ENCODE measurements around the gene MROH8.

Gene MROH8

DNA sequence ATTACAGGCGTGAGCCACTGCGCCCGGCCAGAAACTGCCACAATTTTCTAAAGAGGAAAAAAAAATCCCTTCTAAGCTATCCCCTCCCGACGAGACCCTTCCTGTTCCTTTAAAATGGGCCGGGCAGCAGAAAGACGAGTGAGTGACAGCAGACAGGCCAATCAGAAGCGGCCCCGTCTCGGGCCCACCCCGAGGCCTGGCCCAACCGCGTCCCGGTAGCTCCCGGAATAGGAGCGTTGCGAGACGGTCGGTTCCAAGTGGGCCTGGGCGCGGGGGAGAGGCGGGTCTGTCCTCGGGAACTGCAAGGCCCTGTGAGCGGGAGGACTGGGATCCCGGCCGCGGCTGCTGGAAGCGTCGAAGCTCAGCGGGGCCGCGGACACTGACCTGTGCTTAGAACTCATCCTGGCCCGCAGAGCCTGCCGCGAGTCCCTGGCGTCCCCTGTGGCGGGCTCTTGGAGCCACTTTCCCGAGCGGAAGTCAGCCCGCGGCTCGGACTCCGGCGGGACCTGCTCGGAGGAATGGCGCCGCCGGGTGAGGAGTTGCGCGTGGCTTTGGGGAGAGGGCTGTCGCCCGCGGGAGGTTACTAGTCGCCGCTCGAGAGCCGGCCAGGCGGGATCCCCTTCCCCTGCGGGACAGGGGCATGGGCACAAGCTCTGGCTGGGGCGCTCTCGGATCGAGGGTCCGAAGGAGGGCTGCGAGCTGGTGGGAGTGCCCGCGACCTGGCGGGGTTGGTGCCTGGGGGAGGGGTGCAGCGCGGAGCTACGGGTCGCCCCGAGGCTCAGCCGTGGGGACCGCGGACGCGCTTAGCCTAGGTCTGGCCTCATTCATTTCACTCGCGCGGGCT, at the start of gene MROH8, which contains the start of gene RPN2:
Gene MROH8 (minus strand): TSS at position 710 of the 844 bp plus-strand sequence.
Gene RPN2 (plus strand): TSS at position 492 of the 844 bp plus-strand sequence. CDS start 27 bp downstream, at position 519.
- peak; percentile 90 to 95 for DNase-seq (ENCODE audit: extremely low read depth in 1 of 2, low read depth in 1 of 2)

DNA sequence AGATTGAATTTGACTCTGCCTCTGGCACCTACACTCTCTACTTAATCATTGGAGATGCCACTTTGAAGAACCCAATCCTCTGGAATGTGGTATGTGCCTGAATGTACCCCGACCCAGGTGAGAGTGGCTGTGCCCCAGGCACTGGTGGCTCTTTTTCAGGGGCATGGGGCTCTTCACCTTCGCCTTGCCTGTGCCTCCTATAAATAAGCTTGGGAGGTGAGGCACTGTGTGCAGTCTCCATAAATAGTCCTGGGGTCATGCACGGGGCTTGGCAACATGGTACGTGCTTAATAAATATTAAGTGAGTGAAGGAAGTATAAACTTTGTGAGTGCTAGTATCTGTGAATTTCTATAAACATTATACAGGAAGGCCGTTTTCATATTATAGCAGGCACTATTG, 49.3 kb upstream of the MROH8 start:
- DNase-seq (ENCODE audit: extremely low read depth in 1 of 2, low read depth in 1 of 2), result no peak

DNA sequence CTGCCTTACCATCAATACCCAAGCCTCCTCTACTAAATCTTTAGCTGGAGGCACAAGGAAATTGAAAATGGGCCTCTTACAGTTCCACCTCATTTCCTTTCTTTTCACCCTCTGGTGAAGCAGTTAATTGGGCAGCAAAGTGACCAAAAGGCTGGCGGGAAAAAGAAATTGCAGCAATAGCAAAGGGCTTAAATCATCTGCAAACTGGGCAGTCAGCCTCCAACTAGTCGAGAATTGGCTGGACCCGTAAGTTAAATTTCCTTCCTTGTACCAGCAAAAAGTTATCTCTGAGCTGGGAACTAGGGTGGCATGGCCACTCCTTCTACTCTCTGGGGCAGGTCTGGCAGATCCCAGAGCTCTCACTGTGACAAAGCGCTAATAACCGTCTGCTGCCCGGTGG, 48.7 kb upstream of the MROH8 start:
- no peak for DNase-seq (ENCODE audit: extremely low read depth in 1 of 2, low read depth in 1 of 2)

DNA sequence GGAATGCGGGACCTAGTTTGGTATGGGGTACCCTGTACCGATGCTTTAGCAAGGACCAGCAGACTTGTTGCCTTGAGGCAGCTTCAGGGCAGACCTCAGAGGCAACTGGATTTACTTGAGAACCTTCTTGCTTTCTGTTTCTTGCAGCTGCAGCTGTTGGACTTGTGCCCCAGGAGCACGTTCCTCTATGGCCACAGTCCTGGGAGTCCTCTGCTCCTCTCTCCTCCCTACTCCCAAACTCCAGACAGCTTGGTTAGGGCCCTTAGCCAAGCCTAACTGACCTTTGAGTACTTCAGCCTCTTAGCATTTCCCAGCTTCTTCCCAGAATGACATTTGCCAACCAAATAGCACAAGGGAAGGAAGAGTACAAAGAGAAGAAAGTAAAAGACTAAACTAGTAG, 47.5 kb upstream of the MROH8 start:
- DNase-seq (ENCODE audit: extremely low read depth in 1 of 2, low read depth in 1 of 2), result no peak

DNA sequence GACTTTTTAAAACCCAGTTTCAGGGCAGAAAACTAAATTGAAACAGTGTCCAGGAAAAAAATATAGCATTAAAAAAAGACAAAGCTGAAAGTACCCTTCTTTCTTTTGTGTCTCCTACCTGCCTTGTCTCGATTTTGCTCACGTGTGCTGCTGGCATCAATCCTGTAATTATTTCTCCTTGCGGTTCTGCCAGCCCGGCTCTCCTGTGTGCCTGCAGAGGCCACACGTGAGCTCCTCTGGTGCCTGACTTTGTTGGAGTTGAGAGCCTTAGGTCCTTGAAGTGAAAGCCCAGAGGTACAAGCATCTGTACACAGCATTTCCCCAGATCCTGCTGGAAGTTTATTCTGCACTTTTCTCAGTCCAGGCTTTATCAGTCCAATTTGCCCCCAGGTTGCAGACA, 45.8 kb upstream of the MROH8 start:
- no peak for DNase-seq (ENCODE audit: extremely low read depth in 1 of 2, low read depth in 1 of 2)

DNA sequence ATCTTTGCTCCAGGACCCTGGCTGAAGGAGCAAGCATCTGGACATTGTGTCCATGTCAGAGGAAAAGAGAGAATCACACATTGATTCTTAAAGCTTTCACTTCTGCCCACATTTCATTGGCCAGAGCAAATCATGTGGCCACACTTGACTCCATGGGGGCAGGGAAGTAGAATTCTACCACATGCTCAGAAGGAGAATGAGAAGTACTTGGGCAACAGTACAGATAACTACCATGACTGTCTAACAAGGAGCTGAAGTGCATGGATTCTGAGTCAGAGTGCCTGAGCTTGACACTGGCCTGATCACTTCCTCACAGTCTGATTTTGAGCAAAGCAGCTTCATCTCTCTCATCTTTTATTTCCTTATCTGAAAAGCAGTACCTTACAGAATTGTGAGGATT, 43.7 kb upstream of the MROH8 start:
- no peak for DNase-seq (ENCODE audit: extremely low read depth in 1 of 2, low read depth in 1 of 2)

DNA sequence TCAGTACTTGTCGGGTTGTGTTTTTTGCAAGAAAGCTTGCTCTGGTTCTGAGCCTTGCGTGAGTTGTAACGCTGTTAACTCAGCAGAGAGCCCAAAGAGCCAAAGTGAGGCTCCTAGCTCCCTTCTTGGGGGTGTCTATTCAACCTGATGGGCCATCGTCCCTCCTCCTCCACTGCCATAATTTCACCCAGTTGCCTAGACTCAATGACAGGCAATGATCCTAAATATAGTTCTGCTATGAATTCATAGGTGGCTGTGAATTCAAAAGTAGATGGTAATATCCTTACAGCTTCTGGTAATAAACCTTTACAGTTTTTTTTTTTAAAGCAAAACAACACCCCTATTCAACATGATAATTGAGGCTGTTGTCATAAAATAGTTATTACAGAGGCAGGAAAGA, 42.7 kb upstream of the MROH8 start:
- no peak for DNase-seq (ENCODE audit: extremely low read depth in 1 of 2, low read depth in 1 of 2)

DNA sequence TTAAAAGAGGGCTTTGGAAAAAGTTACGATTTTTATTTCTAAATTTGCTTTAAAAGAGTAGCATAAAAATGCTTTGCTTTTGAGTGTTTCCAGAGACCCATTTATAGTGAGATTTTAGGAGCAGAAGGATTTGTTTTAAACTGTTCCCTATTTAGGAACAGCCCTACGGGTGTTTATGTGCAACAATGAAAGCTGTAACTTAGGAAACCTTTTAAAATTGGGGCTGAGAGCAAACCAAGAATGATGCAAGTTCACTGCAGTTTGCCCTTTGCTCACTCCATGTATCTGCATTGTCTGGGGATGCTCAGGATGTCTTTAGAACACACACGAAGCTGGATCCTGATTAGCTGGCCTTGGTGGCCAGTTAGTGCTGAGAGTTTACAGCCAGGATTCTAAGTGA, 41.4 kb upstream of the MROH8 start:
- DNase-seq (ENCODE audit: extremely low read depth in 1 of 2, low read depth in 1 of 2), result no peak

DNA sequence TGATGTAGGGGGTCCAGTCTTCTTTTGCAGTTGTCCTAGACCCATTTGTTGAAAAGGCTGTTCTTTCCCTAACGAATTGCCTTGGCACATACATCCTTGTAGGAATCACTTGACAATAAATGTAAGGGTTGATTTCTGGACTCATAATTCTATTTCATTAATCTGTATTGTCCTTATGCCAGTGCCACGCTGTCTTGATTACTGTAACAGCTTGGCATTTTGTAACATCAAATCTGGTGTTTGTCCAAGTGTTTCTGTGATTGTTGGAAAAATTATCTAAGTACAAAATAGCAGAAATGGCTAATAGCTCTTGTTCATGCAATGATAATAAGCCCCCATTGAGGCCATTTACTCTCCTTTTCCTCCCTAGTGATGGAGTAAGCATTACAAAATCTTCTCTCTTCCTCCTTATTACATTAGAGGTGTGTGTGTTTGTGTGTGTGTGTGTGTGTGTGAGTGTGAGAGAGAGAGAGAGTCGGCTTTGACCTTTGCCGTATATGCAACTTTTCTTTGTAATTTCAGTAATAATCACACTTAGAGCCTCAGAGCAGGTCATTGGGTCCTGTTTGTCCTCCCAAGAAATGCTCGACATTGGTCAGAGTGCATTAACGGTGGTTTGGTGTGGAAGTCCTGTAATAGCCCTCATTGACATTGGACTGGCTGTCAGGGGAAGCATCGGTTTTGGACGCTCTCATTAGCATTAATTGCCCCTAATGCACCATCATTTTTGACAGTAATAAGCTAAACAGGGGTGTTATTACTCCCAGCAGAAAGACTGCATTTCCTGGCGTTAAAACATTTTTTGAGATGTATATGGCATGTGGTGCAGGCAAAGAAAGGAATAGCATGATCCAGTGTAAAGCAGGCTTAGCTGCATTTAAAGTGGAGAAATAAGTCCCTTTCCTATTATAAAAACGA, 40.7 kb upstream of the MROH8 start:
- no peak for DNase-seq (ENCODE audit: extremely low read depth in 1 of 2, low read depth in 1 of 2)

DNA sequence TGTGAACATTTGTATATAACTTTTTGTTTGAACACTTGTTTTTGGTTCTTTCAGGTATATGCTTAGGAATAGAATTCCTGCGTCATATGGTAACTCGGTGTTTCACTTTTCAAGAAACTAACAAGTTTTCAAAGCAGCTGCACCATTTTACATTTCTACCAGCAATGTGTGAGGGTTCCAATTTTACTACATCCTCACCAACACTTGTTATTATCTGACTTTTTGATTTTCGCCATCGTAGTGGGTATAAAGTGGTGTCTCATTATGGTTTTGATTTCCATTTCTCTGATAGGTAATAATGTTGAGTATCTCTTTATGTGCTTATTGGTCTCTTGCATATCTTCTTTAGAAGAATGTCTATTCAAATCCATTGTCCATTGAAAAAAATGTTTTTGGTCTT, 39.6 kb upstream of the MROH8 start:
- DNase-seq (ENCODE audit: extremely low read depth in 1 of 2, low read depth in 1 of 2), result no peak

DNA sequence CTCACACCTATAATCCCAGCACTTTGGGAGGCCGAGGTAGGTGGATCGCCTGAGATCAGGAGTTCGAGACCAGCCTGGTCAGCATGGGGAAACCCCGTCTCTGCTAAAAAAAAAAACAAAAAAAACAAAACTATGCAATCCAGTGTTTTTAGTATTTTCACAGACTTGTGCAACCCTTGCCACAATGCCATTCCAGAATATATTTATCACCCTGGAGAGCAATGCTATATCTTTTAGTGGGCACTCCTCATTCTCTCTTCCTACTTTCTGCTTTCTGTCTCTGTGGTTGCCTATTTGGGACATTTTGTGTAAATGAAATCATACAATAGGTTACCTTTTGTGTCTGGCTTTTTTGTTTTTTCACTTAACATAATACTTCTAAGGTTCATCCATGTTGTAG, 39.1 kb upstream of the MROH8 start:
- no peak for DNase-seq (ENCODE audit: extremely low read depth in 1 of 2, low read depth in 1 of 2)

DNA sequence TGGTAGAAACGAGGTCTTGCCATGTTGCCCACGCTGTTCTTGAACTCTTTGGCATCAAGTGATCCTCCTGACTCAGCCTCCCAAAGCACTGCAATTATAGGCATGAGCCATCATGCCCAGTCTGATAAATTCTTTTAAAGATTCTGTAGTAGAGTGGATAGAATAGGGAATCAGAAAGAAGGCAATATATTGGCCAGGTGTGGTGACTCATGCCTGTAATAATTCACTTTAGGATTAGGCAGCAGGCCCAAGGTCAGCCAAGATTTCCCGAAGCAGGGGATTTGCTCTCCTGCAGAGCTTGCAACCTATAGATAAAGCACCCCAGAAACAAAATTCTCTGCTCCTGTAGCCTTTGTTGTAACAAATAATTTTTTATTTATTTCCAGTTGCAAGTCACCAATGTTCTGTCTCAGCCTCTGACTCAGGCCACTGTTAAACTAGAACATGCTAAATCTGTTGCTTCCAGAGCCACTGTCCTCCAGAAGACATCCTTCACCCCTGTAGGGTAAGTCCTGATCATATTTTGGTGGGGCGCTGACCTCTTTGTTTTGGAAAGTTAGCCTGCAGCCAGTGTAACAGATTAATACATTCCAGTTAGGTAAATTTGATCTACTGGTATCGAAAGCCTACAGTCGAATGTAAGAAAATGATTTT, 30.4 kb upstream of the MROH8 start:
- no peak for DNase-seq (ENCODE audit: extremely low read depth in 1 of 2, low read depth in 1 of 2)

DNA sequence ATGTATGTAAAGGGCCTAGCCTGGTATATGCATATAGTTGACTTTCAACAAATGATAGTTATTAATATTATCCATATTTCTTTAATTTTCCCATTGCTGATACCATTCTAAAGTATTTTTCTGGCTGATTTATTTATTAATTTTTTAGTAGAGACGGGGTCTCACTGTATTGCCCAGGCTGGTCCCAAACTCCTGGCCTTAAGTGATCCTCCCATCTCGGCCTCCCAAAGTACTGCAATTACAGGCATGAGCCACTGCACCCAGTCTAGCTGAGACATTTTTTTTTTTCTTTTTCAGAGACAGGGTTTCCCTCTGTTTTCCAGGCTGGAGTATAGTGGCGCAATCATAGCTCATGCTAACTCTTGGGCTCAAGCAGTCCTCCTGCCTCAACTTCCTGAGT, 29.8 kb upstream of the MROH8 start:
- DNase-seq (ENCODE audit: extremely low read depth in 1 of 2, low read depth in 1 of 2), result no peak

DNA sequence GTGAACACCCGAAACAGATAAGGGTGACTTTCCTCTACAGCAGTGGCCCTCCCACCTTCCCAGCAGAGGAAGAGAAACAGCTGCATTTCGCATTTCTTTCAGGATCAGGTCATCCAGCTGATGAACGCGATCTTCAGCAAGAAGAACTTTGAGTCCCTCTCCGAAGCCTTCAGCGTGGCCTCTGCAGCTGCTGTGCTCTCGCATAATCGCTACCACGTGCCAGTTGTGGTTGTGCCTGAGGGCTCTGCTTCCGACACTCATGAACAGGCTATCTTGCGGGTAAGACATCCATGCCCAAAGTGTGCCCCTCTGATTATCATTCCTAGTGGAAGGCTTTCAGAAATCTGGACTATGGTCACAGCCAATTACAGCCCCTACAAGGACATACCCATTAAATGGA, 27.8 kb upstream of the MROH8 start:
- no peak for DNase-seq (ENCODE audit: extremely low read depth in 1 of 2, low read depth in 1 of 2)

DNA sequence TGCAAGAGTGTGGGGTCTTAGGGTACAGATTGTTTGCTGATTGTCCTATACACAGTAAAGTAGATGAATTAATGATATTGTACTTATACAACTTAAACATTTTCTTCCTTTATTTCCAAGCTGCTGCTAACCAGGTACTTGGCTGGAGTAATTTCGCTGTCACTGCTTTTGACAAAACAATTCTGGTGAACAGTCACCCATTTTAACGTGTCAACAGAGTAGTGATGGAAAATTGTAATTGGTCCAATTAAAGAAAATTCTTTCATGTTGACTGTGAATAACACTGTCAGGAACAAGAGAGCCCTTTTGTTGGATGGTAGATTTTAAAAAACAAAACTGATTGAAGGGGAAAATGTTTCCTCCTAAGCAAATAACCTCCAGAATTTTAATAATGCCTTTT, 26.4 kb upstream of the MROH8 start:
- no peak for DNase-seq (ENCODE audit: extremely low read depth in 1 of 2, low read depth in 1 of 2)

DNA sequence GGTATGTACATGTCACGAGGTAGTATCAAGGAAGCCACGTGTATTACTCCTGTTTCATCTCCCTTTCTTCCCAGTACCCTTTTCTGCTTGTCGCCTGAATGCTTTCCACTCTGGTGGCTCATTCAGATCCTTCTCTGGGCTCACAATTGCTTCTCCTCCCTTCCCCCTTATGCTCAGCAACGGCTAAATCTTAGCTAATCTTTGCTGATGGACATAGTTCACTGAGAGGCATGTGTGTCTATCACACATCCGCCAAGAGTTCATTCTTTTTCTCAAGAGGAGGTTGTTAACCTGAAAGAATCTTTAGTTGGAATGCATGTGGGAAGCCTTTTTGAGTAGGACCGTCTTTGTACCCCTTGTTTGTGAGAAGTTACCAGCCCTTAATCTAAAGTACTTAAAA, 25.8 kb upstream of the MROH8 start:
- DNase-seq (ENCODE audit: extremely low read depth in 1 of 2, low read depth in 1 of 2), result no peak

DNA sequence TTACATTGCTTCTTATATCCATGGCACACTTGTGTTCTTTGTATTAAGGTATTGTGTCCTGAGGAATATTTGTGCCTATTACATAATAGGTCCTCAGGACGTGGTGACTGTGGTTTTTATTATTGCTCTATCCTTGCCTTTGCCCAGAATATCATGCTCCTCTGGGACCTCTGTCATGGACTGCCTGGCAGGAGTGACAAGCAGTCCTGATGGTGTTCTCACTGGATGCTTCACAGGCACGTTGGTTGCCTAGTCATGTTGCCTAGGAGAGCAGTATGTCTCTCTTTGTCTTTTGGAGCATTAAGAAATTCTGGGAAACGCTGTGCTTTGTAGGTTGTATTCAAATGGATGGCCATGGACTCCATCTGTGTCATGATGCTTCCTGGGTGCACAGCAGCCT, 24.7 kb upstream of the MROH8 start:
- DNase-seq (ENCODE audit: extremely low read depth in 1 of 2, low read depth in 1 of 2), result no peak

DNA sequence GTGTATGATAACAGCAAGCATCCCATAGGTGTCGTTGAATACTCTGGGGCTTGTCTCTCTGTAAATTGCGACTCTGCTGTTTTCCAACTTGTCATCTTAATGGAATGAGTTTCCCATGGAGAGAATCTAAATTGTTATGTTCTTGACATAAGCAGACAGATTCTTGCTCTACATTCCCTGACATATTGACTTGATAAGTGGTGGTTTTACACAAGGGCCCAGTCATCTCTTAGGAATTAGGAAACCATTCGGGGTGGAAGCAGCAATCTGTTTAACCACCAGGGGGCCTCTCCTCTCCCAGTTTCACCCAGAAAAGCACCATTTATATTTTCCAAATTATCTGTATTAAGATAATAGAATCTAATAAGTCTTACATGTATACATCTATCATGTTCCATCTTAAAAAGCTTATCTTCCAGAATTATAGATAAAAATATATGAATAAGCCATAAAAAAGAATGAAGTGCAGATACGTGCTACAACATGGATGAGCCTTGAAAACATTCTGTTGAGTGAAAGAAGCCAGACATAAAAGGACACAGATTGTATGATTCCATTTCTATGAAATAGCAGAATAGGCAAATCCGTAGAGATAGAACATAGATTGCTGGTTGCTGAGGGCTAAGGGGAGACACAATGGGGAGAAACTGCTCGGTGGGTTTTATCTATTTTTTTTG, 23.1 kb upstream of the MROH8 start:
- no peak for DNase-seq (ENCODE audit: extremely low read depth in 1 of 2, low read depth in 1 of 2)

DNA sequence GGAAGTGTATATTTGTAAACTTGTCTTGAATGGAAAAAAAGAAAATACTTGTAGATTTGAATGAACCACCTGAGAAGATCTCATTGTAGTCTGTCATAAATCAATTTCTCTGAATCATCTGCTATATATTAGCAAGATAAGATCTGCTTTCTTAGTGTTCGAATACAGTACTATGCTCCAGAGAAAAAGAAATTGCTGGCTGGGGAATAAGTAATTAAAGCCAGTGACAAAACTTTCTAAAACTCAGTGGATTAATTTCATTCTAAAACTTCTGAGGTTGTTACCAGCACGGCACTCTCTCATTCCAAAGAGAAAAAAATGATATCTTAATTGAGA, 22.4 kb upstream of the MROH8 start:
- DNase-seq (ENCODE audit: extremely low read depth in 1 of 2, low read depth in 1 of 2), result no peak

DNA sequence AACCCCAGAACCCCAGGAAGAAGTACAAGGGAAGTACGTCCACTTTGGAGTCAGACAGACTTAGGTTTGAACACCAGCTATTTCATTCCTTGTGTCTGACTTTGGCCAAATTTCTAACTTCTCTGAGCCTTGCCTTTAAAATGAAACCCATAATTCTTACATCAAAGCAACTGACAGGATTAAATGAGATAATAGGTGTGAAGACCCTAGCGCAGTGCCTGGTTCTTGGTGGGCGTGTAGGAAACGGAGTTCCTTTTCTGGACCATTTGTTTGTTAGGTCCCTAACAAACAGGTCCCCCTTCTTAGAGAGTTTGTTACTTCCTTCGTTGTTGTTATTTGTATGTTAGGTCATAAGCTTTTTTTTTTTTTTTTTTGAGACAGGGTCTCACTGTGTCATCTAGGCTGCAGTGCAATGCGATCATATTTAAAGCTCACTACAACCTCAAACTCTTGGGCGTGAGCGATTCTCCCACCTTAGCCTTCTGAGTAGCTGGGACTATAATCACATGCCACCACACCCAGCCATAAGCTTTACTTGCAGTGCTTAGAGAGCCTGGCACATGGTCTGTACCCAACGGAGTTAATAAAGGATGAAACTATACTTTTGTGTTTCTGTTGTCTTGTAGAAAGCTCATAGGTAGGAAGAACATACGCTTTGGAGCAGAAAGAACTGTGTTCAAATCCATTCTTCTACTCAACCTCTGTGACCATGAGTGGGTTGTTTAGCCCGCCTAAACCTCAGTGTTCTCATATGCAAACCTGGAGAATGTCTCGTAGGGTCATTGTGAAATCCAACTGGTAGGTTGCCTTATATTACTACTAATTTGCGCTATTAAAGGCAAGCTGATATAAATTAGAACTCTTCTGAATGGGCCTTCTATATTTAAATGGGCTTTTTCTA, 21.8 kb upstream of the MROH8 start:
- DNase-seq (ENCODE audit: extremely low read depth in 1 of 2, low read depth in 1 of 2), result no peak
